ENCODE data around the gene DBN1. TPM values are rescaled to one million over a fixed set of nuclear protein-coding genes. Genes with fewer than 3 reads are reported as not detected.
A peak's percentile ranks its signal among the peaks of the same experiment; 100 is the strongest.

The DBN1 gene
- total and polyA plus RNA-seq, 2 donors (not counting 1 experiment from before 2014, with no cell fraction given), result 1.4 to 1.9 TPM

- Histone ChIP-seq H3K36me3 (replicated peaks in 1 of 2; ENCODE audit: control extremely low read depth in 1 of 2, control insufficient read depth in 1 of 2, extremely low read depth in 1 of 2, insufficient read depth in 2 of 2, low read length in 1 of 2) (no peaks in the 10 kb centered on the region), H4K20me1 (ENCODE audit: control insufficient read depth, insufficient read depth, low read length, poor library complexity, severe bottlenecking) (peaks cover 17% of the 10 kb centered on the region), H3K9me3 (ENCODE audit: control extremely low read depth in 1 of 3, control insufficient read depth in 2 of 3, insufficient read depth in 1 of 3, low read length in 2 of 3) (peaks cover 0 to 10% (median 0%) of the 10 kb centered on the region in 3 donors), H3K27ac (ENCODE audit: low read length in 2 of 2) (no peak overlapping the region), H3K4me2 (replicated peaks; ENCODE audit: low read depth, low read length, poor library complexity, severe bottlenecking) (peak overlapping the region; percentile 81), H3K4me1 (ENCODE audit: control insufficient read depth in 2 of 2, insufficient read depth in 2 of 2, low read length in 2 of 2) (peaks cover 46 to 59% of the 10 kb centered on the region in 2 donors), H3K79me2 (ENCODE audit: control insufficient read depth, insufficient read depth, low read length) (peaks cover 6% of the 10 kb centered on the region), H3K4me3 (ENCODE audit: control extremely low read depth in 1 of 5, extremely low read depth in 1 of 5, insufficient read depth in 1 of 5, low read depth in 2 of 5, low read length in 4 of 5) (peak overlapping the region in 3 of 5 experiments; percentile 59 to 66 (median 65)), H2AFZ (ENCODE audit: insufficient read depth, low read depth, low read length, poor library complexity, severe bottlenecking) (no peak overlapping the region), H3K27me3 (replicated peaks in 1 of 4; ENCODE audit: control extremely low read depth in 1 of 4, control insufficient read depth in 3 of 4, insufficient read depth in 4 of 4, low read length in 3 of 4) (peaks cover 0 to 10% (median 4%) of the 10 kb centered on the region in 4 experiments), H3K9ac (ENCODE audit: low read length) (peak overlapping the region; percentile 74)
- Mint-ChIP-seq H3K4me3 (peak overlapping the region; percentile 67), H3K9me3 (ENCODE audit: insufficient read depth) (no peaks in the 10 kb centered on the region), H3K27ac (peak overlapping the region; percentile 41), H3K4me1 (peaks cover 64% of the 10 kb centered on the region), H3K27me3 (peaks cover 3% of the 10 kb centered on the region)
- DNase-seq, result peak; percentile 37
- CTCF ChIA-PET, result interaction anchor here (0.9 to 2.5 kb wide), 3 partner anchors 12 to 93 kb away, joined by 3 to 11 read pairs (median 3); no protein-coding TSS in a partner anchor
- TF ChIP-seq EZH2 (IDR thresholded peaks at IDR 0.05; ENCODE audit: borderline replicate concordance, insufficient read depth, low read depth, low read length, poor library complexity, severe bottlenecking), result no peak
- peak; percentile 15 for TF ChIP-seq CTCF (IDR thresholded peaks at IDR 0.05)
- 83% methylated on average over 12 of the region's 12 CpGs for WGBS (ENCODE audit: insufficient coverage)
- intact Hi-C loops (cut with micrococcal nuclease), result no loop called here
- ATAC-seq (ENCODE audit: low read depth), result no peak
- POLR2A ChIA-PET, result interaction anchor here (0.6 to 1.1 kb wide), 3 partner anchors 40 to 118 kb away, joined by 3 to 6 read pairs (median 3); no protein-coding TSS in a partner anchor
These were observed 22.8 kb upstream of the DBN1 start for GRCh38 chr5:177496070-177496726.

Data from B cell (primary cell).